Measurements from ENCODE around the gene THNSL1. TPM values are rescaled to one million over a fixed set of nuclear protein-coding genes. Genes with fewer than 3 reads are reported as not detected.

THNSL1 gene
- total RNA-seq, 1 experiment from 2014 or later = 3.0 TPM

GRCh38 chr10:25071227-25071626, 54.8 kb downstream of the THNSL1 start:
- Histone ChIP-seq H3K27ac (ENCODE audit: low read length) (no peak overlapping the region), H3K9me3 (ENCODE audit: control insufficient read depth, insufficient read depth, low read depth, low read length) (no peaks in the 10 kb centered on the region), H3K36me3 (ENCODE audit: control insufficient read depth, insufficient read depth, low read length) (no peaks in the 10 kb centered on the region), H3K27me3 (ENCODE audit: control insufficient read depth, insufficient read depth, low read length) (no peaks in the 10 kb centered on the region), H3K4me3 (ENCODE audit: low read depth in 2 of 2, low read length in 2 of 2) (no peak overlapping the region), H3K4me1 (ENCODE audit: control insufficient read depth, insufficient read depth, low read length) (no peaks in the 10 kb centered on the region)
- no TSS peak for BruUV-seq (replicated peaks)
- CTCF ChIA-PET = no interaction called here
- POLR2A ChIA-PET = no interaction called here
- in situ Hi-C loops (cut with HindIII; ENCODE audit: low pct_unique_long_range_greater_than_20kb, low sequenced_read_pairs) (no loop called here), intact Hi-C loops (cut with micrococcal nuclease; ENCODE audit: unreplicated experiment) (no loop called here)
- TF ChIP-seq POLR2AphosphoS5 (IDR thresholded peaks at IDR 0.05; ENCODE audit: low read depth, low read length) (no peak), SIN3A (IDR thresholded peaks at IDR 0.05; ENCODE audit: borderline replicate concordance, insufficient read depth, low read depth, low read length) (no peak), TCF7L2 (IDR thresholded peaks at IDR 0.05; ENCODE audit: low read depth, low read length) (no peak)
- TF ChIP-seq, protein P1, sequence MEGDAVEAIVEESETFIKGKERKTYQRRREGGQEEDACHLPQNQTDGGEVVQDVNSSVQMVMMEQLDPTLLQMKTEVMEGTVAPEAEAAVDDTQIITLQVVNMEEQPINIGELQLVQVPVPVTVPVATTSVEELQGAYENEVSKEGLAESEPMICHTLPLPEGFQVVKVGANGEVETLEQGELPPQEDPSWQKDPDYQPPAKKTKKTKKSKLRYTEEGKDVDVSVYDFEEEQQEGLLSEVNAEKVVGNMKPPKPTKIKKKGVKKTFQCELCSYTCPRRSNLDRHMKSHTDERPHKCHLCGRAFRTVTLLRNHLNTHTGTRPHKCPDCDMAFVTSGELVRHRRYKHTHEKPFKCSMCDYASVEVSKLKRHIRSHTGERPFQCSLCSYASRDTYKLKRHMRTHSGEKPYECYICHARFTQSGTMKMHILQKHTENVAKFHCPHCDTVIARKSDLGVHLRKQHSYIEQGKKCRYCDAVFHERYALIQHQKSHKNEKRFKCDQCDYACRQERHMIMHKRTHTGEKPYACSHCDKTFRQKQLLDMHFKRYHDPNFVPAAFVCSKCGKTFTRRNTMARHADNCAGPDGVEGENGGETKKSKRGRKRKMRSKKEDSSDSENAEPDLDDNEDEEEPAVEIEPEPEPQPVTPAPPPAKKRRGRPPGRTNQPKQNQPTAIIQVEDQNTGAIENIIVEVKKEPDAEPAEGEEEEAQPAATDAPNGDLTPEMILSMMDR (IDR thresholded peaks at IDR 0.05) = no peak
- TF ChIP-seq, protein P2, sequence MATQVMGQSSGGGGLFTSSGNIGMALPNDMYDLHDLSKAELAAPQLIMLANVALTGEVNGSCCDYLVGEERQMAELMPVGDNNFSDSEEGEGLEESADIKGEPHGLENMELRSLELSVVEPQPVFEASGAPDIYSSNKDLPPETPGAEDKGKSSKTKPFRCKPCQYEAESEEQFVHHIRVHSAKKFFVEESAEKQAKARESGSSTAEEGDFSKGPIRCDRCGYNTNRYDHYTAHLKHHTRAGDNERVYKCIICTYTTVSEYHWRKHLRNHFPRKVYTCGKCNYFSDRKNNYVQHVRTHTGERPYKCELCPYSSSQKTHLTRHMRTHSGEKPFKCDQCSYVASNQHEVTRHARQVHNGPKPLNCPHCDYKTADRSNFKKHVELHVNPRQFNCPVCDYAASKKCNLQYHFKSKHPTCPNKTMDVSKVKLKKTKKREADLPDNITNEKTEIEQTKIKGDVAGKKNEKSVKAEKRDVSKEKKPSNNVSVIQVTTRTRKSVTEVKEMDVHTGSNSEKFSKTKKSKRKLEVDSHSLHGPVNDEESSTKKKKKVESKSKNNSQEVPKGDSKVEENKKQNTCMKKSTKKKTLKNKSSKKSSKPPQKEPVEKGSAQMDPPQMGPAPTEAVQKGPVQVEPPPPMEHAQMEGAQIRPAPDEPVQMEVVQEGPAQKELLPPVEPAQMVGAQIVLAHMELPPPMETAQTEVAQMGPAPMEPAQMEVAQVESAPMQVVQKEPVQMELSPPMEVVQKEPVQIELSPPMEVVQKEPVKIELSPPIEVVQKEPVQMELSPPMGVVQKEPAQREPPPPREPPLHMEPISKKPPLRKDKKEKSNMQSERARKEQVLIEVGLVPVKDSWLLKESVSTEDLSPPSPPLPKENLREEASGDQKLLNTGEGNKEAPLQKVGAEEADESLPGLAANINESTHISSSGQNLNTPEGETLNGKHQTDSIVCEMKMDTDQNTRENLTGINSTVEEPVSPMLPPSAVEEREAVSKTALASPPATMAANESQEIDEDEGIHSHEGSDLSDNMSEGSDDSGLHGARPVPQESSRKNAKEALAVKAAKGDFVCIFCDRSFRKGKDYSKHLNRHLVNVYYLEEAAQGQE (IDR thresholded peaks at IDR 0.05; ENCODE audit: insufficient read depth in 1 of 2, low read depth in 2 of 2, low read length in 1 of 2) = no peak
- ATAC-seq (no peak), DNase-seq (ENCODE audit: low read depth, low spot score) (no peak)

- in situ Hi-C loops (cut with HindIII; ENCODE audit: low pct_unique_long_range_greater_than_20kb, low sequenced_read_pairs) (no loop called here), intact Hi-C loops (cut with micrococcal nuclease; ENCODE audit: unreplicated experiment) (no loop called here)
- no peak for TF ChIP-seq TCF7L2 (IDR thresholded peaks at IDR 0.05; ENCODE audit: low read depth, low read length)
- TF ChIP-seq, protein P1 (IDR thresholded peaks at IDR 0.05) = no peak
- TF ChIP-seq POLR2AphosphoS5 (IDR thresholded peaks at IDR 0.05; ENCODE audit: low read depth, low read length) = no peak
- TF ChIP-seq, protein P2 (IDR thresholded peaks at IDR 0.05; ENCODE audit: insufficient read depth in 1 of 2, low read depth in 2 of 2, low read length in 1 of 2) = no peak
- no peak for TF ChIP-seq SIN3A (IDR thresholded peaks at IDR 0.05; ENCODE audit: borderline replicate concordance, insufficient read depth, low read depth, low read length)
- Histone ChIP-seq H3K4me3 (ENCODE audit: low read depth in 2 of 2, low read length in 2 of 2) (no peak overlapping the region), H3K36me3 (ENCODE audit: control insufficient read depth, insufficient read depth, low read length) (no peaks in the 10 kb centered on the region), H3K27me3 (ENCODE audit: control insufficient read depth, insufficient read depth, low read length) (no peaks in the 10 kb centered on the region), H3K9me3 (ENCODE audit: control insufficient read depth, insufficient read depth, low read depth, low read length) (no peaks in the 10 kb centered on the region), H3K4me1 (ENCODE audit: control insufficient read depth, insufficient read depth, low read length) (no peaks in the 10 kb centered on the region), H3K27ac (ENCODE audit: low read length) (no peak overlapping the region)
- BruUV-seq (replicated peaks) = no TSS peak
- DNase-seq (ENCODE audit: low read depth, low spot score) (no peak), ATAC-seq (no peak)
- POLR2A ChIA-PET = no interaction called here
- CTCF ChIA-PET = no interaction called here
These were observed 56.4 kb downstream of the THNSL1 start for GRCh38 chr10:25072786-25073185.

Measured in Panc1 (cell line).